Peyer's patch (tissue), 4 donors: Measurements from ENCODE around the gene IL1RN.

ENCODE experiments used
- CTCF ChIP-seq, 6 experiments: fragments of 450-650 bp in 4 of 6; fragments of 200-600 bp in 2 of 6; sonication (generic) in 1 of 6; IDR thresholded peaks; one replicate each; pipeline ENCODE4 v1.5.1; 2017 to 2019; ENCODE audit warnings: antibody characterized with exemption in 6 of 6, mild to moderate bottlenecking in 3 of 6, moderate library complexity in 1 of 6
- POLR2A ChIP-seq, 2 donors: fragments of 450-650 bp; IDR thresholded peaks; one replicate each; pipeline ENCODE4 v1.5.1; 2017; ENCODE audit warnings: antibody characterized with exemption in 2 of 2, mild to moderate bottlenecking in 2 of 2, moderate library complexity in 2 of 2

- no peak for TF ChIP-seq POLR2A (IDR thresholded peaks at IDR 0.05)
- TF ChIP-seq CTCF (IDR thresholded peaks at IDR 0.05) = no peak
Observed at GRCh38 chr2:113162173-113162572, 34.8 kb downstream of the IL1RN start.
